ENCODE data around the gene TUBAL3. TPM values are rescaled to one million over a fixed set of nuclear protein-coding genes. Genes with fewer than 3 reads are reported as not detected.

The TUBAL3 gene
- total RNA-seq, 4 donors from 2014 or later, result 0.40 to 78.1 (median 49.0) TPM

DNA sequence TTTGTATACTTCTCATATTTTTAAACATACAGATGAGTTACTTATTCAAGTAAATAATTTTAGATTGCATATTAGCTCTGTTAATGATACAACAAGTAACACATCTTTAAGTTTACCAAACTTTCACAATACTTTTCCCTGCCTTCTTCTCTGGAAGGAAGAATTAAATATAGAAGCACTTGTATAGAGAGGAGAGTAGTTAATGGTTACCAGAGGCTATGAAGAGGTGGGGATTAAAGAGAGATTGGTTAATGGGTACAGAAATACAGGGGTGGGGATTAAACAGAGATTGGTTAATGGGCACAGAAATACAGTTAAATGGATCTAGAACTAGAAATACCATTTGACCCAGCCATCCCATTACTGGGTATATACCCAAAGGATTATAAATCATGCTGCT lies 59.9 kb downstream of the TUBAL3 start:
- no peak overlapping the region for H3K27ac ChIP-seq
- no peak for TF ChIP-seq POLR2A (IDR thresholded peaks at IDR 0.05)
- TF ChIP-seq EP300 (IDR thresholded peaks at IDR 0.05; ENCODE audit: low read depth), result no peak
- no peak for TF ChIP-seq POLR2AphosphoS5 (IDR thresholded peaks at IDR 0.05)
- TF ChIP-seq, protein P1, sequence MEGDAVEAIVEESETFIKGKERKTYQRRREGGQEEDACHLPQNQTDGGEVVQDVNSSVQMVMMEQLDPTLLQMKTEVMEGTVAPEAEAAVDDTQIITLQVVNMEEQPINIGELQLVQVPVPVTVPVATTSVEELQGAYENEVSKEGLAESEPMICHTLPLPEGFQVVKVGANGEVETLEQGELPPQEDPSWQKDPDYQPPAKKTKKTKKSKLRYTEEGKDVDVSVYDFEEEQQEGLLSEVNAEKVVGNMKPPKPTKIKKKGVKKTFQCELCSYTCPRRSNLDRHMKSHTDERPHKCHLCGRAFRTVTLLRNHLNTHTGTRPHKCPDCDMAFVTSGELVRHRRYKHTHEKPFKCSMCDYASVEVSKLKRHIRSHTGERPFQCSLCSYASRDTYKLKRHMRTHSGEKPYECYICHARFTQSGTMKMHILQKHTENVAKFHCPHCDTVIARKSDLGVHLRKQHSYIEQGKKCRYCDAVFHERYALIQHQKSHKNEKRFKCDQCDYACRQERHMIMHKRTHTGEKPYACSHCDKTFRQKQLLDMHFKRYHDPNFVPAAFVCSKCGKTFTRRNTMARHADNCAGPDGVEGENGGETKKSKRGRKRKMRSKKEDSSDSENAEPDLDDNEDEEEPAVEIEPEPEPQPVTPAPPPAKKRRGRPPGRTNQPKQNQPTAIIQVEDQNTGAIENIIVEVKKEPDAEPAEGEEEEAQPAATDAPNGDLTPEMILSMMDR (IDR thresholded peaks at IDR 0.05), result no peak
- no peaks in the 10 kb centered on the region for H3K36me3 ChIP-seq
- H3K4me1 ChIP-seq, result peaks cover 0 to 4% (median 0%) of the 10 kb centered on the region in 4 donors
- no peaks in the 10 kb centered on the region for H3K9me3 ChIP-seq
- H3K4me3 ChIP-seq, result no peak overlapping the region
- H3K27me3 ChIP-seq, result no peaks in the 10 kb centered on the region
- DNase-seq, result no peak
- intact Hi-C loops (cut with DNase I; ENCODE audit: low total_unique reads), result no loop called here
- in situ Hi-C loops (cut with MboI; ENCODE audit: low pct_ligation_motif_present in 1 of 4, low pct_unique_long_range_greater_than_20kb in 1 of 4, low sequenced_read_pairs in 3 of 4), result no loop called here

DNA sequence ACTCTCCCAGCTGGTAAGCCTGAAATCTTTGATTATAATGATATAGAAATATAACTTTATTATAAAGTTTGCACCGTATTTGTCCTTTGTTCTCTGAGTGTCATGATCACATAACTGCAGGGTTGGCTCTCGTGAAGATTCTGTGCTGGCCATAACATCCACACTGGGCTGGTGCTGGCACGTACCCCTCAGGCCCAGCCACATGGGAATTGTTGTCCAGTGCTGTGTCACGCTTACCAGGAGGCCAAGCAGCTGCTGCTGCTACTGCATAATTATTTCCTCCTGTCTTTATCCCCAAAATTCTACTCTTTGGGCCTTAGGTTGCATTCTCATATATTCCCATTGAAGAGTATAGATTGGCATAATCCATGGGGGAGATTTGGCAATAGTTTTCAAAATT lies 60.6 kb downstream of the TUBAL3 start:
- no peak overlapping the region for H3K4me3 ChIP-seq
- H3K27ac ChIP-seq, result no peak overlapping the region
- in situ Hi-C loops (cut with MboI; ENCODE audit: low pct_ligation_motif_present in 1 of 4, low pct_unique_long_range_greater_than_20kb in 1 of 4, low sequenced_read_pairs in 3 of 4), result no loop called here
- WGBS, 2 donors (ENCODE audit: low coverage in 1 of 2), result 83 to 86% methylated on average over 3 to 4 of the region's 4 CpGs
- TF ChIP-seq POLR2AphosphoS5 (IDR thresholded peaks at IDR 0.05) (no peak), POLR2A (IDR thresholded peaks at IDR 0.05) (no peak), EP300 (IDR thresholded peaks at IDR 0.05; ENCODE audit: low read depth) (no peak)
- TF ChIP-seq, protein P1 (IDR thresholded peaks at IDR 0.05), result no peak
- no peaks in the 10 kb centered on the region for H3K36me3 ChIP-seq
- H3K27me3 ChIP-seq, result no peaks in the 10 kb centered on the region
- intact Hi-C loops (cut with DNase I; ENCODE audit: low total_unique reads), result no loop called here
- DNase-seq, result no peak
- H3K9me3 ChIP-seq, result no peaks in the 10 kb centered on the region
- peaks cover 0 to 4% (median 0%) of the 10 kb centered on the region in 4 donors for H3K4me1 ChIP-seq

DNA sequence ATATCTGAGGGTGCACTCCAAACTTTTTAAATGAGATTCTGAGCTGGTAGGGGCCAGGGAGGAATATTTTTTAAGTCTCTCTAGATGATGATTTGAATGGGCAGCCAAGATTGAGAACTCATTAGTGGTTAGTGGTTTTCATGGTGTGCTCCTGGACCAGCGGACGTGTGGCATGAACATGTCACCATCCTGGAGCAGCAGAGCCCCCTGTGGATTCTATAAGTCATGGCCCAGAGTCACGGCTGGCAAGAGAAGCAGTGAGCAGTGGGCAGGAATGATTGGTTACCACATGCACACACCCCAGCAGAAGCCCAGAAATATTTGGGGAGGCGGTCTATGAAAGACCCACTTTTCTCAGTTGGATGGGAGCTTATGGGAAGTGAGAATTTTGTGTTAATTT lies 61.1 kb downstream of the TUBAL3 start:
- H3K36me3 ChIP-seq, result no peaks in the 10 kb centered on the region
- DNase-seq, result no peak
- 63% methylated on average over 4 of the region's 4 CpGs; no CpG with 5 or more reads in 1 of the 2 donors for WGBS, 2 donors (ENCODE audit: low coverage in 1 of 2)
- no peaks in the 10 kb centered on the region for H3K27me3 ChIP-seq
- no peak overlapping the region for H3K27ac ChIP-seq
- TF ChIP-seq POLR2A (IDR thresholded peaks at IDR 0.05) (no peak), EP300 (IDR thresholded peaks at IDR 0.05; ENCODE audit: low read depth) (no peak), POLR2AphosphoS5 (IDR thresholded peaks at IDR 0.05) (no peak)
- TF ChIP-seq, protein P1 (IDR thresholded peaks at IDR 0.05), result no peak
- intact Hi-C loops (cut with DNase I; ENCODE audit: low total_unique reads), result no loop called here
- in situ Hi-C loops (cut with MboI; ENCODE audit: low pct_ligation_motif_present in 1 of 4, low pct_unique_long_range_greater_than_20kb in 1 of 4, low sequenced_read_pairs in 3 of 4), result no loop called here
- H3K9me3 ChIP-seq, result no peaks in the 10 kb centered on the region
- H3K4me1 ChIP-seq, result peaks cover 0 to 4% (median 0%) of the 10 kb centered on the region in 4 donors
- H3K4me3 ChIP-seq, result no peak overlapping the region

Other genes starting within 250 kb of the TUBAL3 start
- gene AKR1C8, start 219.7 kb downstream of the TUBAL3 start, total RNA-seq, result 1 to 10 TPM in 1 of 4 donors, not detected in 3; 1.4 TPM
- gene AKR1C4, start 208.0 kb downstream of the TUBAL3 start, total RNA-seq, result not detected
- 1 to 10 TPM in 2 of 4 donors, not detected in 2; 1.6 to 1.7 TPM for gene UCN3, start 39.9 kb downstream of the TUBAL3 start, total RNA-seq
- 100 to 1,000 TPM in 3 of 4 donors, 10 to 100 TPM in 1; 90.0 to 311 (median 289) TPM for gene NET1, start 7.7 kb upstream of the TUBAL3 start, total RNA-seq
- not detected for gene CALML5, start 94.7 kb upstream of the TUBAL3 start, total RNA-seq
- not detected for gene CALML3, start 120.1 kb upstream of the TUBAL3 start, total RNA-seq